Gastrocnemius medialis (tissue), 4 donors: ENCODE results near the gene ALX4. TPM values are rescaled to one million over a fixed set of nuclear protein-coding genes. Genes with fewer than 3 reads are reported as not detected.

Experiments used
- ATAC-seq, 2 donors: fragments of 150-250 bp; one replicate each; pipeline ENCODE4 v1.9.1; 2016
- DNase-seq, 2 donors: peaks; one replicate each; pipeline ENCODE4 v3.0.0-alpha.2; 2019
- H3K27ac ChIP-seq, 4 donors: fragments of 200-600 bp; sonication (generic); 1 replicate in 1 of 4; 2 replicates in 3 of 4; pipeline ENCODE4 v1.5.1; 2016 to 2018; ENCODE audit warnings: mild to moderate bottlenecking in 2 of 4, moderate library complexity in 1 of 4
- H3K27me3 ChIP-seq, 3 donors: fragments of 200-600 bp; sonication (generic) in 2 of 3; 1 replicate in 1 of 3; 2 replicates in 2 of 3; pipeline versions ENCODE4 v1.5.1 to v1.6.0; 2016 to 2019; ENCODE audit warnings: mild to moderate bottlenecking in 1 of 3, moderate library complexity in 1 of 3
- H3K36me3 ChIP-seq, 2 donors: fragments of 200-600 bp; sonication (generic) in 1 of 2; one replicate each; pipeline ENCODE4 v1.5.1; 2017 to 2018
- H3K4me1 ChIP-seq, 2 donors: fragments of 200-600 bp; sonication (generic) in 1 of 2; one replicate each; pipeline ENCODE4 v1.5.1; 2016 to 2017; ENCODE audit warnings: mild to moderate bottlenecking in 2 of 2
- H3K4me3 ChIP-seq, 4 donors: fragments of 200-600 bp; sonication (generic) in 3 of 4; 1 replicate in 1 of 4; 2 replicates in 3 of 4; pipeline ENCODE4 v1.5.1; 2016 to 2019; ENCODE audit warnings: mild to moderate bottlenecking in 2 of 4
- H3K9me3 ChIP-seq, 3 donors: fragments of 200-600 bp; sonication (generic) in 2 of 3; 1 replicate in 1 of 3; 2 replicates in 2 of 3; pipeline ENCODE4 v1.5.1; 2016 to 2019
- CTCF ChIP-seq, 5 experiments: fragments of 450-650 bp in 3 of 5; fragments of 200-600 bp in 2 of 5; sonication (generic) in 2 of 5; IDR thresholded peaks in 4 of 5; conservative IDR thresholded peaks in 1 of 5; 1 replicate in 4 of 5; 2 replicates in 1 of 5; pipeline ENCODE4 v1.5.1; 2016 to 2019; ENCODE audit warnings: antibody characterized with exemption in 5 of 5, mild to moderate bottlenecking in 3 of 5, moderate library complexity in 3 of 5
- POLR2A ChIP-seq, 2 donors: fragments of 450-650 bp; IDR thresholded peaks; one replicate each; pipeline ENCODE4 v1.6.1; 2017; ENCODE audit warnings: antibody characterized with exemption in 2 of 2, mild to moderate bottlenecking in 2 of 2, moderate library complexity in 2 of 2
- in situ Hi-C, 4 donors: fragments of 200-750 bp; cut with MboI; loops; one replicate each; pipeline versions ENCODE4 v1.15.0 to v1.8.0; 2017; ENCODE audit warnings: low sequenced_read_pairs in 4 of 4
- intact Hi-C: fragments of 100-400 bp; cut with DNase I; formaldehyde crosslinking; loops from one replicate; pipeline ENCODE4 v1.15.1; 2023; ENCODE audit warnings: low total_unique reads
- total RNA-seq, 4 donors: library from RNA; depleted of rRNA; stranded (reverse); fragments of >200 nt; gene quantifications; one replicate each; pipeline versions ENCODE4 v1.1.0 to v1.2.3, GENCODE V29; 2016

The ALX4 gene
- total RNA-seq, 4 donors from 2014 or later = 0.07 to 0.12 TPM; not detected in 2

- H3K4me1 ChIP-seq = no peaks in the 10 kb centered on the region
- intact Hi-C loops = no loop called here
- H3K27ac ChIP-seq = no peak overlapping the region
- ATAC-seq (no peak), DNase-seq (no peak)
- H3K4me3 ChIP-seq = no peak overlapping the region
- TF ChIP-seq POLR2A (IDR thresholded peaks at IDR 0.05) (no peak), CTCF (IDR thresholded peaks at IDR 0.05 in 4 of 5, conservative IDR thresholded peaks at IDR 0.05 in 1 of 5) (no peak)
- H3K9me3 ChIP-seq = no peaks in the 10 kb centered on the region
- in situ Hi-C loops = no loop called here
- H3K36me3 ChIP-seq = no peaks in the 10 kb centered on the region
- H3K27me3 ChIP-seq = peaks cover 53 to 73% (median 62%) of the 10 kb centered on the region in 3 donors
These were observed 15.8 kb upstream of the ALX4 start for GRCh38 chr11:44325698-44326097.

GRCh38 chr11:44324749-44325525 lies 15.0 kb upstream of the ALX4 start:
- Histone ChIP-seq H3K4me1 (no peaks in the 10 kb centered on the region), H3K27ac (no peak overlapping the region), H3K9me3 (no peaks in the 10 kb centered on the region), H3K27me3 (peaks cover 59 to 80% (median 67%) of the 10 kb centered on the region in 3 donors), H3K36me3 (no peaks in the 10 kb centered on the region), H3K4me3 (no peak overlapping the region)
- no peak for TF ChIP-seq POLR2A (IDR thresholded peaks at IDR 0.05)
- TF ChIP-seq CTCF (IDR thresholded peaks at IDR 0.05 in 4 of 5, conservative IDR thresholded peaks at IDR 0.05 in 1 of 5) = no peak
- ATAC-seq (no peak), DNase-seq (no peak)
- in situ Hi-C loops = no loop called here
- intact Hi-C loops = no loop called here

GRCh38 chr11:44324222-44324621 lies 14.3 kb upstream of the ALX4 start:
- Histone ChIP-seq H3K9me3 (no peaks in the 10 kb centered on the region), H3K4me3 (no peak overlapping the region), H3K27me3 (peaks cover 61 to 84% (median 74%) of the 10 kb centered on the region in 3 donors), H3K27ac (no peak overlapping the region), H3K4me1 (no peaks in the 10 kb centered on the region), H3K36me3 (no peaks in the 10 kb centered on the region)
- in situ Hi-C loops (no loop called here), intact Hi-C loops (no loop called here)
- ATAC-seq = no peak
- DNase-seq = no peak
- no peak for TF ChIP-seq CTCF (IDR thresholded peaks at IDR 0.05 in 4 of 5, conservative IDR thresholded peaks at IDR 0.05 in 1 of 5)
- no peak for TF ChIP-seq POLR2A (IDR thresholded peaks at IDR 0.05)

- peaks cover 81 to 89% (median 86%) of the 10 kb centered on the region in 3 donors for H3K27me3 ChIP-seq
- in situ Hi-C loops = no loop called here
These were observed 12.3 kb upstream of the ALX4 start for GRCh38 chr11:44322243-44322642.

More at GRCh38 chr11:44322243-44322642, 12.3 kb upstream of the ALX4 start:
- no peak for ATAC-seq
- Histone ChIP-seq H3K4me1 (peaks cover 0 to under 1% of the 10 kb centered on the region in 2 donors), H3K27ac (no peak overlapping the region), H3K4me3 (no peak overlapping the region), H3K9me3 (no peaks in the 10 kb centered on the region), H3K36me3 (no peaks in the 10 kb centered on the region)
- no peak for DNase-seq
- intact Hi-C loops = no loop called here
- TF ChIP-seq CTCF (IDR thresholded peaks at IDR 0.05 in 4 of 5, conservative IDR thresholded peaks at IDR 0.05 in 1 of 5) (no peak), POLR2A (IDR thresholded peaks at IDR 0.05) (no peak)
